PFSK-1 (cell line): Measurements from ENCODE around the gene KLHL42.

Experiments used
- POLR2AphosphoS5 ChIP-seq: IDR thresholded peaks from 2 replicates; pipeline ENCODE4 v1.6.1; 2012; ENCODE audit warnings: low read depth, mild to moderate bottlenecking, control low read depth, low read length, moderate library complexity
- SIN3A ChIP-seq: IDR thresholded peaks from 2 replicates; pipeline ENCODE4 v1.6.1; 2012; ENCODE audit warnings: mild to moderate bottlenecking, low read length, moderate library complexity, borderline replicate concordance; ENCODE audit not compliant: insufficient read depth
- TF ChIP-seq, protein P1 (sequence below), 2 experiments: IDR thresholded peaks; 2 replicates each; pipeline versions ENCODE4 v1.6.1 to v1.8.0; 2011 to 2012; ENCODE audit warnings: low read depth in 2 of 2, low read length in 2 of 2, control low read depth in 1 of 2, inconsistent platforms in 1 of 2, mild to moderate bottlenecking in 1 of 2, moderate library complexity in 1 of 2; ENCODE audit not compliant: insufficient read depth in 1 of 2

DNA sequence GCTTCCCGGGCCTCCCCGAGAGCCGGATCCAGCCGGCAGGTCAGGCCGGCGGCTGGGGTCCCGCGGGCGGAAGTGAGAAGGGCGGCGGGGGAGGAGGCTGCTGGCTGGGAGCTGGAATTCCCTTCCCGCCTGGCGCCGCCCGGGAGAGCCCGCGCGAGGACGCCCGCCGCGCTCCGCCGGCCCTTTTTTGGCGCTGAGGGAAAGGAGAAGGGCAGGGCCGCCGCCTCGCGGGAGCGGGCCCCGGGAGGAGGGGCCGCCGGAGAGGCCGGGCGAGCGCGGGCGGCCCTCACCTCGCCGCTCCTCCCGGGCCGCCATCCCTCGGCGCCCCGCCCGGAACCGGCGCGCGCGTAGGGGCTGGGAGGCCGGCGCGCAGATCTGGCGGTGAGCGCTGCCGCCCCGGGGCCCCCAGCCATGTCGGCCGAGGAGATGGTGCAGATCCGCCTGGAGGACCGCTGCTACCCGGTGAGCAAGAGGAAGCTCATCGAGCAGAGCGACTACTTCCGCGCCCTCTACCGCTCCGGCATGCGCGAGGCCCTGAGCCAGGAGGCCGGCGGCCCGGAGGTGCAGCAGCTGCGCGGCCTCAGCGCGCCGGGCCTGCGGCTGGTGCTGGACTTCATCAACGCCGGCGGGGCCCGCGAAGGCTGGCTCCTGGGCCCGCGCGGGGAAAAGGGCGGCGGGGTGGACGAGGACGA lies at the start of gene KLHL42, which contains the start of gene MANSC4:
- peak; percentile 46 for TF ChIP-seq POLR2AphosphoS5
- TF ChIP-seq, protein P1, sequence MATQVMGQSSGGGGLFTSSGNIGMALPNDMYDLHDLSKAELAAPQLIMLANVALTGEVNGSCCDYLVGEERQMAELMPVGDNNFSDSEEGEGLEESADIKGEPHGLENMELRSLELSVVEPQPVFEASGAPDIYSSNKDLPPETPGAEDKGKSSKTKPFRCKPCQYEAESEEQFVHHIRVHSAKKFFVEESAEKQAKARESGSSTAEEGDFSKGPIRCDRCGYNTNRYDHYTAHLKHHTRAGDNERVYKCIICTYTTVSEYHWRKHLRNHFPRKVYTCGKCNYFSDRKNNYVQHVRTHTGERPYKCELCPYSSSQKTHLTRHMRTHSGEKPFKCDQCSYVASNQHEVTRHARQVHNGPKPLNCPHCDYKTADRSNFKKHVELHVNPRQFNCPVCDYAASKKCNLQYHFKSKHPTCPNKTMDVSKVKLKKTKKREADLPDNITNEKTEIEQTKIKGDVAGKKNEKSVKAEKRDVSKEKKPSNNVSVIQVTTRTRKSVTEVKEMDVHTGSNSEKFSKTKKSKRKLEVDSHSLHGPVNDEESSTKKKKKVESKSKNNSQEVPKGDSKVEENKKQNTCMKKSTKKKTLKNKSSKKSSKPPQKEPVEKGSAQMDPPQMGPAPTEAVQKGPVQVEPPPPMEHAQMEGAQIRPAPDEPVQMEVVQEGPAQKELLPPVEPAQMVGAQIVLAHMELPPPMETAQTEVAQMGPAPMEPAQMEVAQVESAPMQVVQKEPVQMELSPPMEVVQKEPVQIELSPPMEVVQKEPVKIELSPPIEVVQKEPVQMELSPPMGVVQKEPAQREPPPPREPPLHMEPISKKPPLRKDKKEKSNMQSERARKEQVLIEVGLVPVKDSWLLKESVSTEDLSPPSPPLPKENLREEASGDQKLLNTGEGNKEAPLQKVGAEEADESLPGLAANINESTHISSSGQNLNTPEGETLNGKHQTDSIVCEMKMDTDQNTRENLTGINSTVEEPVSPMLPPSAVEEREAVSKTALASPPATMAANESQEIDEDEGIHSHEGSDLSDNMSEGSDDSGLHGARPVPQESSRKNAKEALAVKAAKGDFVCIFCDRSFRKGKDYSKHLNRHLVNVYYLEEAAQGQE (IDR thresholded peaks at IDR 0.05; ENCODE audit: insufficient read depth in 1 of 2, low read depth in 2 of 2, low read length in 2 of 2), result peak in 1 of 2 experiments; percentile 52; a peak in 1 of 4 replicates
- TF ChIP-seq SIN3A, result no peak
